ENCODE data around the gene SYTL1.

SYTL1 gene

DNA sequence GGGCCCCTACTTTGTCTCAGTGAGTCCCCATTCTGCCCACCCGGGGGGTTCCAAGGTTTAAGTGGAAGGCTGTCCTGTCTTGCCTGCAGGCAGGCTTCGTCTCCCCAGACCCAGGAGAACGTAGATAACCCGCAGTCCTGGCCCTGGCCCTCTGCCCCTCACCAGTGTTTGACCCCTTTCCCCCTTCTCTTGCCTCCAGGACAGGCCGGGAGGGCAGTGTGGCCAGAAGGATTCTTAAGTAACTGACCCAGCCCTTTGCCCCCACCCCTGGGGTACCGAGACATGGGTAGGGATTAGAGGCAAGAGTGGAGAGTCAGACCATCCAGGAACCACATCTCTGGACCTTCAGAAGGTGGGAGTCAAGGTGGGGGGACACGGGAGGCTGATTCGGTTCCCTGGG is 11.0 kb upstream of the SYTL1 start:
- no peak for DNase-seq (ENCODE audit: low read depth)
- H3K4me3 ChIP-seq (ENCODE audit: low read depth, low read length) = no peak overlapping the region
- TF ChIP-seq, protein P1, sequence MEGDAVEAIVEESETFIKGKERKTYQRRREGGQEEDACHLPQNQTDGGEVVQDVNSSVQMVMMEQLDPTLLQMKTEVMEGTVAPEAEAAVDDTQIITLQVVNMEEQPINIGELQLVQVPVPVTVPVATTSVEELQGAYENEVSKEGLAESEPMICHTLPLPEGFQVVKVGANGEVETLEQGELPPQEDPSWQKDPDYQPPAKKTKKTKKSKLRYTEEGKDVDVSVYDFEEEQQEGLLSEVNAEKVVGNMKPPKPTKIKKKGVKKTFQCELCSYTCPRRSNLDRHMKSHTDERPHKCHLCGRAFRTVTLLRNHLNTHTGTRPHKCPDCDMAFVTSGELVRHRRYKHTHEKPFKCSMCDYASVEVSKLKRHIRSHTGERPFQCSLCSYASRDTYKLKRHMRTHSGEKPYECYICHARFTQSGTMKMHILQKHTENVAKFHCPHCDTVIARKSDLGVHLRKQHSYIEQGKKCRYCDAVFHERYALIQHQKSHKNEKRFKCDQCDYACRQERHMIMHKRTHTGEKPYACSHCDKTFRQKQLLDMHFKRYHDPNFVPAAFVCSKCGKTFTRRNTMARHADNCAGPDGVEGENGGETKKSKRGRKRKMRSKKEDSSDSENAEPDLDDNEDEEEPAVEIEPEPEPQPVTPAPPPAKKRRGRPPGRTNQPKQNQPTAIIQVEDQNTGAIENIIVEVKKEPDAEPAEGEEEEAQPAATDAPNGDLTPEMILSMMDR (IDR thresholded peaks at IDR 0.05; ENCODE audit: control insufficient read depth, extremely low read depth, insufficient read depth) = no peak

DNA sequence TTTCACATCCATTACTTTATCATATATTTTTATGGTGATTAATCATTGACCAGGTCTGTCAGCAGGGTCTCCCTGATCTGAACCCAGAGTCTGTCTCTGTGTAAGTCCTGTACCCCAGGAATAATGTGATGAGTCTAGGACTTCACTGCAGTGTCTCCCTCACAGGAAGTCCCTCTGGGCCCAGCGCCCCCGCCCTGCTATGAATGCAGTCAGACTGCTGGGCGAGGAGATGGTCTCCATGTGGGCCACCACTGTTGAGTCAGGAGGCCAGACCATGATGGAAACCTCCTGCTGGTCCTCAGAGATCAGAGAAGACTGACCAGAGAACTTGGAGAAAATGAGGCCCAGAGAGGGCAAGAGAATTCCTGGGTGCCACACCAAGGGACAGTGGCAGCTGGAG is 10.4 kb upstream of the SYTL1 start:
- TF ChIP-seq, protein P1 (IDR thresholded peaks at IDR 0.05; ENCODE audit: control insufficient read depth, extremely low read depth, insufficient read depth) = no peak
- DNase-seq (ENCODE audit: low read depth) = no peak
- H3K4me3 ChIP-seq (ENCODE audit: low read depth, low read length) = no peak overlapping the region

DNA sequence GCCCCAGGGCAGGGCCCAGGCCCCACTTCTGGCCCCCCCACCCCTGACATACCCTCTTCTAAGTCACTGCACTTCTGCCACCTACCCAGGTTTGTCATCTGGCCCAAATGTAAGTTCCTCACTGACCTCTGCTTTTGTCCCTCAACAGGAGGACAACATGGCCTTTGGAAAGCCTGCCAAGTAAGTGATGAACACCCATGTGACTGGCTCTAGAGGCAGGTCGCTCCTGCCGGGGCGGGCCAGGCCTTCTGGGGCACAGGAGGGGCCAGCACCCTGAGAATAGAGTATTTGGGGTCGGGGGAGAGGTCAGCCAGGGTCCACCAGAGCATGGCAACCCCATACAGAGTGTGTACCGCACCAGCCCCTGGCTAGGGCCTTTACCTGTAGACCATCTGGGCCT is 9.9 kb upstream of the SYTL1 start:
- DNase-seq (ENCODE audit: low read depth) = no peak
- TF ChIP-seq, protein P1 (IDR thresholded peaks at IDR 0.05; ENCODE audit: control insufficient read depth, extremely low read depth, insufficient read depth) = no peak
- H3K4me3 ChIP-seq (ENCODE audit: low read depth, low read length) = no peak overlapping the region

- no peak overlapping the region for H3K4me3 ChIP-seq (ENCODE audit: low read depth, low read length)
- TF ChIP-seq, protein P1 (IDR thresholded peaks at IDR 0.05; ENCODE audit: control insufficient read depth, extremely low read depth, insufficient read depth) = peak; percentile 78
- no peak for DNase-seq (ENCODE audit: low read depth)
Measured at GRCh38 chr1:27332536-27333281, 9.1 kb upstream of the SYTL1 start.

DNA sequence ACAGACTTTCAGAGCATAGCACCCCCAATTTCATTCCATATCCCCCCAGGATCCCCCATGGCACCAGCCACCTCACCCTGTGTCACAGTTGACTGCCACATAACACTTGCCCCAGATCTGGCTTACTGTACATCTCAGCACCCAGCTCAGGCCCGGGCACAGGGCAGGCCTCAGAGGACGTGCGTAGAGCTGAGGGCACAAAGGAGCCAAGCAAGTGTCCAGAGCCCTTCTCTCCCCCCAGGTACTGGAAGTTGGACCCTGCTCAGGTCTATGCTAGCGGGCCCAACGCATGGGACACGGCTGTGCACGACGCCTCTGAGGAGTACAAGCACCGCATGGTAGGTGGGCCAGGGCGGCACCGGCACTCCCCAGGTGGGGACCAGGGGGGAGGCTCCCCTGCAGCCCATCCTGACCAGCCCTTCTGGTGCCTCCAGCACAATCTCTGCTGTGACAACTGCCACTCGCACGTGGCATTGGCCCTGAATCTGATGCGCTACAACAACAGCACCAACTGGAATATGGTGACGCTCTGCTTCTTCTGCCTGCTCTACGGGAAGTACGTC is 8.0 kb upstream of the SYTL1 start:
- H3K4me3 ChIP-seq (ENCODE audit: low read depth, low read length) = no peak overlapping the region
- TF ChIP-seq, protein P1 (IDR thresholded peaks at IDR 0.05; ENCODE audit: control insufficient read depth, extremely low read depth, insufficient read depth) = no peak
- no peak for DNase-seq (ENCODE audit: low read depth)

DNA sequence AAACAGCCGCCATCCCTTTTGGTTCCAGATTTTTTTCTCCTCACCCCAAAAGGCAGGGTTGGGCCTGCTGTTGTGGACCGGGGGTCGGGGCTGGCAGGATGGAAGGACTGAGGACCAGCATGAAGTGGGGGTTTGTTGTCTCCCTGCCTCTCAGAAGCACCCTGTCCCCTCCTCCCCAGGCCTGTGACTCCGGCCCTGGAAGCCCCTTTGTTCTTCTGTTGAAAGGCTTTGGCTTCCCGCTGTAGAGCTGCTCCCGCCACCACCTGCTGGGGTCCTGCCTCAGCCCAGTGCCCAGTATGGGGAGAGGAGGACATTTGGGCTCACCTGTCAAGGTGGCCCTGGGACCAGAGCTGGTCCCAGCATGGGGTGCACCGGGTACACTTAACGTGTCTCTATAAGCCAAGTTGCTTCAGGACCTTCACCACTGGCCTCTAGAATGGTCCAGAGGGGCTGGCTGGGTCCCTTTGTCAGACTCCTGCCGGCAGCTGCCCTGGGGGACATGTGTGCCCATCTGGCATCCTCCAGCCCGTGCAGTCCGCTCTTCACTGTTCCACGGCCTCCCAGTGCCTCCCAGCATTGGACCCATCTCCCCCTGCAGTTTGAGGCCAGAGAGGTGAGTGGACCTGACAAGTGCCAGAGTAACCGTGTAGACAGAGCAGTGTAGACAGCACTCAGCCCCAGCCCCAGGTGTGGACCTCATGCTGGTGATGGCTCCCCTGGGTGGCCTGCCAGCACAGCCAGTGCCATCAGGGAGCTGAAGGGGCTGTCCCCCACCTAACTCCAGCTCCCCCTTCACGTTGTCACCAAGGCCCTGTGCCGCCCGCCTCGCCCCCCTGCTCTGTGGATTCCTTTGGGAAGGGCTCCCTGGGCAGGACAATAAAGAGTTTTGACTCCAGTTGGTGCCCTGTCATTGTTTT is 6.1 kb upstream of the SYTL1 start:
- no peak overlapping the region for H3K4me3 ChIP-seq (ENCODE audit: low read depth, low read length)
- TF ChIP-seq, protein P1 (IDR thresholded peaks at IDR 0.05; ENCODE audit: control insufficient read depth, extremely low read depth, insufficient read depth) = no peak
- DNase-seq (ENCODE audit: low read depth) = no peak
